Measurements from ENCODE around the gene ABLIM3.

ABLIM3 gene

GRCh38 chr5:149224282-149224681 lies 83.0 kb downstream of the ABLIM3 start:
- ChIA-PET POLR2A (no interaction called here), CTCF (interaction anchor here (1.0 kb wide), 1 partner anchor 11 kb away, joined by 3 read pairs; no protein-coding TSS in a partner anchor)
- TF ChIP-seq HDGF (IDR thresholded peaks at IDR 0.05; ENCODE audit: borderline replicate concordance), result no peak
- no peak for TF ChIP-seq L3MBTL2 (conservative IDR thresholded peaks at IDR 0.05)
- no peak for TF ChIP-seq FOXA1 (IDR thresholded peaks at IDR 0.05)
- TF ChIP-seq FOXK2 (IDR thresholded peaks at IDR 0.05), result no peak
- TF ChIP-seq TARDBP (IDR thresholded peaks at IDR 0.05), result no peak
- no peak for TF ChIP-seq CTBP1 (IDR thresholded peaks at IDR 0.05; ENCODE audit: borderline replicate concordance)
- no peak for TF ChIP-seq ELF4 (IDR thresholded peaks at IDR 0.05)
- TF ChIP-seq BHLHE40 (IDR thresholded peaks at IDR 0.05; ENCODE audit: borderline replicate concordance), result no peak
- no peak for TF ChIP-seq SUZ12 (IDR thresholded peaks at IDR 0.05)
- TF ChIP-seq PKNOX1 (IDR thresholded peaks at IDR 0.05), result no peak
- TF ChIP-seq ZNF384 (IDR thresholded peaks at IDR 0.05), result no peak
- no peak for TF ChIP-seq NFRKB (IDR thresholded peaks at IDR 0.05)
- DNase-seq (ENCODE audit: extremely low spot score), result no peak

GRCh38 chr5:149227168-149227826 lies 86.0 kb downstream of the ABLIM3 start:
- POLR2A ChIA-PET, result no interaction called here
- CTCF ChIA-PET, result interaction anchor here (0.5 kb wide), 1 partner anchor 20 kb away, joined by 4 read pairs; no protein-coding TSS in a partner anchor
- no peak for DNase-seq (ENCODE audit: extremely low spot score)
- TF ChIP-seq CTBP1 (IDR thresholded peaks at IDR 0.05; ENCODE audit: borderline replicate concordance) (no peak), BHLHE40 (IDR thresholded peaks at IDR 0.05; ENCODE audit: borderline replicate concordance) (no peak), PKNOX1 (IDR thresholded peaks at IDR 0.05) (no peak), L3MBTL2 (conservative IDR thresholded peaks at IDR 0.05) (no peak), FOXM1 (IDR thresholded peaks at IDR 0.05; ENCODE audit: borderline replicate concordance) (no peak), SUZ12 (IDR thresholded peaks at IDR 0.05) (no peak), SP1 (IDR thresholded peaks at IDR 0.05) (no peak), HDGF (IDR thresholded peaks at IDR 0.05; ENCODE audit: borderline replicate concordance) (no peak), LEF1 (IDR thresholded peaks at IDR 0.05; ENCODE audit: borderline replicate concordance) (no peak), NFRKB (IDR thresholded peaks at IDR 0.05) (no peak), FOXA1 (IDR thresholded peaks at IDR 0.05) (no peak), TARDBP (IDR thresholded peaks at IDR 0.05) (no peak), FOXK2 (IDR thresholded peaks at IDR 0.05) (no peak), ARNT (IDR thresholded peaks at IDR 0.05) (no peak), ELF4 (IDR thresholded peaks at IDR 0.05) (no peak), ZNF384 (IDR thresholded peaks at IDR 0.05) (no peak)

GRCh38 chr5:149228618-149229297 lies 87.5 kb downstream of the ABLIM3 start:
- TF ChIP-seq ZNF384 (IDR thresholded peaks at IDR 0.05) (no peak), FOXM1 (IDR thresholded peaks at IDR 0.05; ENCODE audit: borderline replicate concordance) (no peak), BHLHE40 (IDR thresholded peaks at IDR 0.05; ENCODE audit: borderline replicate concordance) (no peak), TARDBP (IDR thresholded peaks at IDR 0.05) (no peak), ELF4 (IDR thresholded peaks at IDR 0.05) (no peak), PKNOX1 (IDR thresholded peaks at IDR 0.05) (no peak), ARNT (IDR thresholded peaks at IDR 0.05) (no peak), L3MBTL2 (conservative IDR thresholded peaks at IDR 0.05) (no peak), FOXA1 (IDR thresholded peaks at IDR 0.05) (no peak), FOXK2 (IDR thresholded peaks at IDR 0.05) (no peak), CTBP1 (IDR thresholded peaks at IDR 0.05; ENCODE audit: borderline replicate concordance) (no peak), HDGF (IDR thresholded peaks at IDR 0.05; ENCODE audit: borderline replicate concordance) (no peak)
- peak; percentile 56 for DNase-seq (ENCODE audit: extremely low spot score)
- POLR2A ChIA-PET, result interaction anchor here (0.7 kb wide), 1 partner anchor 116 kb away, joined by 3 read pairs; the partner anchor contains the start of gene GRPEL2
- CTCF ChIA-PET, result interaction anchor here (0.6 to 0.8 kb wide), 4 partner anchors 44 to 488 kb away, joined by 3 read pairs; no protein-coding TSS in a partner anchor

DNA sequence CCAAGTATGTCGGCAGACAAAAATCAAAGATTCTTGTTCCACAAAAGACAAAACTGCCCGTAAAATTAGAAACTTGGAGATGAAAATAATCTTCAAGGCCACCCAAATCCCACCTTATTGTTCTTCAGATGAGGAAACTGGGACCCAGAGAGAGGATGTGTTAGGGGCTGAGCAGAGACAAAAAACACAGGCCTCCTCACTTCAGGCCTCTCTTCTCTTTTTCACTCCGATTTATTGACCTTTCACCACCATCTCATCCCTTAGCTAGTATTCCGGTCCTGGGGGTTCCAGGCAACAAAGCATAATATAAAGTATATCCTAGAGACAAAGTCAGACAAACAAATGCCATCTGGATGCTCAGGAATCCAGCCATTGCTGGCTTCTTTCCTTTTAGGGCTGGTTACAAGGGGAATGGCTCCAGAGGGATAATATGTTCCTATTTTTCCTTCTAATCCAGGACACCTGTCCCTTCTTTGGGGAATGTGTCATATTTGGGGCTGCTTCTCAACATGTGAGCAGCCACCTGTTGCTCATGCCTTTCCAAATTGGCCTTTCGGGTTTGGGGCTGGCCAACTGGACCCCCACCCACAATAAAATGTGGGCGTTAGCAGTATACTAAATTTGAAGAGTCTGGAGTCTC lies 88.1 kb downstream of the ABLIM3 start:
- CTCF ChIA-PET, result interaction anchor here (0.8 kb wide), 1 partner anchor 44 kb away, joined by 3 read pairs; no protein-coding TSS in a partner anchor
- POLR2A ChIA-PET, result no interaction called here

DNA sequence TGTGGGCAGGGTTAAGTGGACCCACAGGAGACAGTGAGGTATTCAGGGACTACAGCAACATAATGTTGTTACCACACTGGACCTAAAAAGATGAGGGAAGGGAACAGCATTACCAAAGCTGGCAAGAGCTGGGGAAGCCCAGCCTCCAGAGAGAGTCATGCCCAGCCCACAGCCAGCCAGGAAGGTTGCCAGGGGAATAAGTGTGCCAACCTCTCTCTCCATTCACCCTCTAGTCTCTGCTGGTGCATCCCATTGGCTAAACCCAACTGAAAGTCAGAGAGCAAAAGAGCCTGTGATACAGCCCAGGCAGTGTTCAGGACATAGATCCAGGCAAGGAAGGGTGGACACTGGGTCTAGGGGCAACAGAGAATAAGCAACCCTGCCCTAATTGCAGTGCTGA lies 94.5 kb downstream of the ABLIM3 start:
- no peak for TF ChIP-seq CTBP1 (IDR thresholded peaks at IDR 0.05; ENCODE audit: borderline replicate concordance)
- TF ChIP-seq ZNF384 (IDR thresholded peaks at IDR 0.05), result no peak
- no peak for TF ChIP-seq BHLHE40 (IDR thresholded peaks at IDR 0.05; ENCODE audit: borderline replicate concordance)
- no peak for TF ChIP-seq FOXK2 (IDR thresholded peaks at IDR 0.05)
- TF ChIP-seq SP1 (IDR thresholded peaks at IDR 0.05), result no peak
- TF ChIP-seq ARNT (IDR thresholded peaks at IDR 0.05), result no peak
- no peak for TF ChIP-seq LEF1 (IDR thresholded peaks at IDR 0.05; ENCODE audit: borderline replicate concordance)
- TF ChIP-seq NFRKB (IDR thresholded peaks at IDR 0.05), result no peak
- no peak for TF ChIP-seq SUZ12 (IDR thresholded peaks at IDR 0.05)
- no peak for TF ChIP-seq FOXA1 (IDR thresholded peaks at IDR 0.05)
- TF ChIP-seq L3MBTL2 (conservative IDR thresholded peaks at IDR 0.05), result no peak
- TF ChIP-seq PKNOX1 (IDR thresholded peaks at IDR 0.05), result no peak
- TF ChIP-seq TARDBP (IDR thresholded peaks at IDR 0.05), result no peak
- no peak for TF ChIP-seq ELF4 (IDR thresholded peaks at IDR 0.05)
- TF ChIP-seq FOXM1 (IDR thresholded peaks at IDR 0.05; ENCODE audit: borderline replicate concordance), result no peak
- no peak for TF ChIP-seq HDGF (IDR thresholded peaks at IDR 0.05; ENCODE audit: borderline replicate concordance)
- ChIA-PET CTCF (interaction anchor here (1.5 kb wide), 1 partner anchor 30 kb away, joined by 5 read pairs; no protein-coding TSS in a partner anchor), POLR2A (no interaction called here)
- no peak for DNase-seq (ENCODE audit: extremely low spot score)

More for the DNA sequence above, 88.1 kb downstream of the ABLIM3 start:
- no peak for DNase-seq (ENCODE audit: extremely low spot score)
- no peak for TF ChIP-seq ARNT (IDR thresholded peaks at IDR 0.05)
- no peak for TF ChIP-seq NFRKB (IDR thresholded peaks at IDR 0.05)
- TF ChIP-seq ZNF384 (IDR thresholded peaks at IDR 0.05), result no peak
- TF ChIP-seq LEF1 (IDR thresholded peaks at IDR 0.05; ENCODE audit: borderline replicate concordance), result no peak
